Measurements from ENCODE around the gene VSIG10. TPM values are rescaled to one million over a fixed set of nuclear protein-coding genes. Genes with fewer than 3 reads are reported as not detected.
A peak's percentile ranks its signal among the peaks of the same experiment; 100 is the strongest.

Gene VSIG10
- total RNA-seq, 2 experiments from 2014 or later = 6.4 to 6.7 TPM

- Mint-ChIP-seq H3K27me3 (peaks cover 8% of the 10 kb centered on the region), H3K4me3 (peak overlapping the region; percentile 98), H3K9me3 (peaks cover 5% of the 10 kb centered on the region), H3K4me1 (peaks cover 28% of the 10 kb centered on the region), H3K36me3 (ENCODE audit: low read depth) (peaks cover 25% of the 10 kb centered on the region), H3K27ac (peak overlapping the region; percentile 36)
- DNase-seq = no peak
- POLR2A ChIA-PET = no interaction called here
- CTCF ChIA-PET = interaction anchor here (0.6 to 1.4 kb wide), 4 partner anchors 17 to 1652 kb away, joined by 3 to 5 read pairs (median 4); partner anchors contain the start of genes PRKAB1 and SUDS3
Measured at GRCh38 chr12:118015944-118016343, 87.9 kb downstream of the VSIG10 start.

DNA sequence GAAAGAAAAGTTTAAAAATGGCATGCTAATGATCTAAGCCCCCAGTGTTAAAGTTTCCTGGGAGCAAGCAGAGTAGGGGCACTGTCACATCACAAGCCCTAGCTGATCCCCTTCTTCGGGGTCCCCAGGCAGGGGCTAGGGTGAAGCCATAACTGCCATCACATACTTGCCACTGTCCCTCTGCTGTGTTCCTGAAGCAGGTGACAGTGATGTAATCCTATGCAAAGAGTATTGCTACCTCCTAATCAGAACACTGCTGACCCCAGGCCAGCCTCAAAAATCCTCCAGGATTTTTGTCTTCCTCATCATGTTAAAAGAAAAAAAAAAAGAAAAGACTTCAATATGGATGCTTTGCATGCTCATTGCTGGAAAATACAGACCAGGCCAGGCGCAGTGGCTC, 88.5 kb downstream of the VSIG10 start:
- Mint-ChIP-seq H3K27ac (no peak overlapping the region), H3K4me1 (peaks cover 28% of the 10 kb centered on the region), H3K4me3 (no peak overlapping the region), H3K27me3 (peaks cover 8% of the 10 kb centered on the region), H3K9me3 (peaks cover 5% of the 10 kb centered on the region), H3K36me3 (ENCODE audit: low read depth) (peaks cover 19% of the 10 kb centered on the region)
- no peak for DNase-seq
- ChIA-PET CTCF (no interaction called here), POLR2A (no interaction called here)

Other genes starting within 250 kb of the VSIG10 start
- under 1 TPM; 0.04 to 0.15 TPM for gene KSR2, start 135.0 kb downstream of the VSIG10 start, total RNA-seq
- gene RFC5, start 87.3 kb downstream of the VSIG10 start, total RNA-seq = 10 to 100 TPM; 41.9 to 45.1 TPM
- 10 to 100 TPM; 44.3 to 46.4 TPM for gene WSB2, start 42.8 kb downstream of the VSIG10 start, total RNA-seq
- gene PEBP1, start 32.1 kb upstream of the VSIG10 start, total RNA-seq = 100 to 1,000 TPM in 1 of 2 experiments, 10 to 100 TPM in 1; 96.3 to 104 TPM

All from activated CD4-positive, alpha-beta T cell treated with anti-CD3 and anti-CD28 coated beads, Interleukin-2, amount 10 ng/mL, durations not matched to agents 7 days and 5 days (primary cell).